HG03159 (cell line): Measurements from ENCODE around the gene PYGO2.

ENCODE experiments used
- ATAC-seq: cut with Tn5 transposase; IDR thresholded peaks from one replicate; pipeline ENCODE4 v1.9.1; 2021; ENCODE audit warnings: mild to moderate bottlenecking, moderate library complexity; ENCODE audit not compliant: unreplicated experiment

The PYGO2 gene

DNA sequence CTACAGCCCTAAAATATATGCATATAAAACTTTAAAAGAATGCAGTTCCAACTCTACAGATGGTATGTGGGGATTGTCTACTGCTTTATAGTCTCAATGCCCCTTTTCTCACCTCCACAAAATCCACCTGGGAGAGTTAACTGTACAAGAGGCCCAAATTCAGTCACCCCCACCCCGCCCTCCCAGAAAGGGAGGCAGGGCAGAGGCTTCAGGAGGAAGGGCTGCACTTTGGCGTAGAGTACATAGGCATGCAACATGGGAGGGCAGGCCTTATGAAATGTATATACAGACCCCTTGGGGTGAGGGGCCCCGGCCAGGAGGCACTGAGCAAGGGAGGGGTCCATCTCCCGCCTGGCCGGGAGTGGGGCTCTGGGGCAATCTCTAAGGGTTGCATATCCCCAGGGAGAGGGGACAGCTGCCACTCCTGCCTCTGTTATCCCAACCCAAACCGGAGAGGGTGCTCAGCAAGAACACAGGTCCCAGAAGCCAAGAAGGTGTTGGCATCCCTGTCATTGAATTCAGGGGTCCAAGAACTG is 1.3 kb upstream of the PYGO2 start:
- ATAC-seq, result no peak

DNA sequence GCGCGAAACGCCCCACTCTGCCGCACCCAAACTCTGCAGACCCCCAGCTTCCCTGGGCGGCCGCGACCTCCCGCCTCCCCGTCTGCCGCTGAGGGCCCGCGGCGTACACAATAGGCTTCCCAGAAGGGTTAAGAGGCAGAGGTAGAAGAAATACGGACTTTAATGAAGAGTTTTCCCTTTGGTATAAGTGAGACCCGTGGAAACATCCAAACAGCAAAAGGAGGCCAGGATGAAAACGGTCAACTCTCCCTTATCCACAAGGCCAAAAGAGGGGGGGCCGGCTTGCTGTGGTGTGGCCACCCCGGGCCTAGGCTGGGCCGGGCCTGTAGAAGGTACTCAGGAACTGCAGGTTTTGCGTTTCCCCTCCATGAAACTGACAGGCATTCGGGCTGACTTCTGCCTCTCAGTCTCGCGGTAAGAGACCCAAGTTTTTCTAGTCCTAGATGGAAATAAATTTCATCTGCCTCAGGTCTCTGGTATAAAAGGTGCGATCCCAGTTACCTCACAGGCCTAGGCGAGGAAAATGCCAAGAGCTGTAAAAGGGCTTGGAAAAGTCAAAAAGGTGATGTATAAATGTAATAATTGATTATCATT is 671 bp upstream of the PYGO2 start:
- ATAC-seq, result peak; percentile 14

DNA sequence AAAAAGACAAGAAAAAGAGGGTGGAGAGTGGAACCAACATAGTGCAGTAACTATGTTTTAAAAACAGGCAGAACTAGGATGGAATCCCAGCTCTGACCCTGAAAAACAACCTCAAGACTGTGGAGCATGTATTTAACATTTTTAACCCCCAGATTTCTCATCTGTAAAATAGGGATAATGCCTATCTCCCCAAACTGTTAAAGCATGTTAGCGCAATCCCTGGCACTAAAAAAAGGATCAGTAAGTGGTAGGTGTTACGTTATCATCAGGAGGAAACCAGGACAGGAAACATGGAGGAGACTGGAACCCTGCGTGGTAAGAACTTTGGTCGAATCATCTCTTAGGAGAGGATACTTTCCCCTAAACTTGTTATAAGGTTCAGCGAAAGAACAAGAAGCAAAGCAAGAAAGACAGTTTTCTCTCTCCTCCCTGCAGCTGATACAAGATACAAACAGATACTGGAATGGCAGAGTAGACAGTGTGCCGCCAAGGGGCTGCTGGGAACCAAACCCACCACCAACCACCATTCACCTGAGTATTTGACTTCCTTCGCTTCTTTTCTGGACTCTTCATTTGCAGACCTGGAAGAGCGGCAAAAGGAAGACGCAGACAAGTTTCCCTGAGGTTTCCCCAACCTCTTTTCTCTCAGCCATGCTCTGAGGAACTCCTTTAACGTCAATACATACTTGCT is 991 bp downstream of the PYGO2 start:
- ATAC-seq, result no peak

DNA sequence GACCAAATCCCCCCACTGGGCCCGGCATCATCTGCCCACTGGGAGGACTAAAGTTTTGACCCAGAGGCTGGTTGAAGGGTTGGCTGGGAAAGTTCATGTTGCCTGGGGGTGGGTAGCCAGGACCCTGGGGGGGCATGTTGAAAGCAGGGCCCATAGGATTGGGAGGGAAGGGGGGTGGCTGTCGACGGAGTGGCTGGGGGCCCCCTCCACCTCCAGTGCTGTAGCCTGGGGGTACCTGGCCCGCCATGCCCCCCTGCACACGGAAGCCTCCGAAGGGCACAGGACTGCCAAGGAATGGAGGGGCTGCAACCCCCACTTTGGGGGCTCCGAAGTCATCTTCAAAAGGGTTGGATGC is 2.2 kb downstream of the PYGO2 start:
- no peak for ATAC-seq

DNA sequence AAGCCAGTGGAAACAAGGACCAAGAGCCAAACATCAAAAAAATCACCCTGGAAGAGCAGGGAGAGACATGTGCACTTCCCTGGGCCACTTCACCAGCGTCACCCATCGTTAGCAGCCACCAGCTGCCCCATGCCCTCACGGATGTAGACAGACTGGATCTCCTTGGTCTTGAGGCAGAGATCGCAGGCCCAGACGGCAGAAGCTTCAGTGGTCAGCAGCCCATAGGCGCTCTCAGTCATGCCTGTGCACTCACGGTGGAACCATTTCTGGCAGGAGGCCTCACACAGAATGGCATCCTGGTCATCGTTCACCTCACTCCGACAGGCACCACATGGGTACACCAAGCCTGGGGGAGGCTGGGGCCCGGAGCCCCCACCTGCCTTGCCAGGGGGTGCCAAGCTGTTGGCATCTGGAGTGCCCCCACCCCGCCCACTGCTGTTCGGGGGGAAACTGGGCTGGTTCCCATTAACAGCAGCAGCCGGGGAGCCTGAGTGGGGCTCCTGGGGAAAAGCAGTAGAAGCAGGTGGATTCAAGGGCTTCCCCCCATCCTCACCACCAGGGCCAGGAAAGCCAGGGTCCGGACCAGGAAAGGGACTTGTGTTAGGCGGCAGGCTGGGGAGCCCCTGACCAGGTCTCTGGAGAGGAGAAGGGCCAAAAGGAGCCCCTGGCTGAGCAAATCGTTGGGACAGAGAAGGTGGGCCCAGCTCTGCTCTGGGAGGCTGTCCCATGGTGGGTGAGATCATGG is 2.7 kb downstream of the PYGO2 start:
- ATAC-seq, result no peak

DNA sequence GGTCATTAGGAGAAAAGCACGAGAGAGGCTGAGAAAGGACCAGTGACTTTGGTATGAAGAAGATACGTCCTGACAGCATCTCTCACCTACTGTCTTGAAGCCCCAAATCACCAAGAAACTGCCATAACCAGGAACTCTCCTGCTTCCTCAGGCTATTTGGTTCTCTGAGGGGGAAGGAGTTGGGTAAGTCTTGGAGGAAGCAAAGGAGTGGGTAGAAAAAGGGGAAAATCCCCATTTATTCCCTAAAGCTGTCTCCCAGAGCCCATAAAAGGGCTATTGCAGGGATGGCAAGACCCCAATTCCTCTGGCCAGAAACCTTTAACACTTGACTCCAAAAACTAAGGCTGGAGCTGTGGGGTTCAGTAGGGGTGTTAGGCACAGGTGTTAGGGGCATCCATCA is 3.5 kb downstream of the PYGO2 start:
- ATAC-seq, result no peak

DNA sequence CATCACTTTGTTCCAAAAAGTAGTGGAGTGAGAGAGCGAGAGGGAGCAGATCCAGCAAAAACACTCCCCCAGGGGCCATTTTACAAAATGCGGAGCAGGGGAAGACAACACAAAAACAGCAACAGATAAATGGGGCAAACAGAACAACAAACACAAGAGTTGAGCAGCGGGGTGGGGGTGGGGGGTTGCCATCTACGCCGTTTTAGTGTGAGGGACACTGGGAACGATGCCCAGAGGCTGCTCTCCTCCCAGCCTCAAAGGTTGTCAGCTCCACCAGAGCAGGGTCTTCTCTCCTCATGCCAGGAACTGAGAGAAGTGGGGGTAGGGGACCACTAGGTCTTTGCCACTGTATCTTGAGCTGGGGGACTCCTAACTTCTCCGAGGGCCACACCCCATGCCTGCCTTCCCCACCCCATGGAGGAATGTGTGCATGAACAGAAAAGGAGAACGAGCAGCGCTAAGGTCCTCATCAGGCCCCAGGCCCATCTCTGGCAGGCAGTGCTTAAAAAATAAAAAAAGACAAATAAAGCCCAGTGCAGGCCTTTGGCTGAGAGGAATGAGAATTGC is 4.4 kb downstream of the PYGO2 start:
- ATAC-seq, result no peak

DNA sequence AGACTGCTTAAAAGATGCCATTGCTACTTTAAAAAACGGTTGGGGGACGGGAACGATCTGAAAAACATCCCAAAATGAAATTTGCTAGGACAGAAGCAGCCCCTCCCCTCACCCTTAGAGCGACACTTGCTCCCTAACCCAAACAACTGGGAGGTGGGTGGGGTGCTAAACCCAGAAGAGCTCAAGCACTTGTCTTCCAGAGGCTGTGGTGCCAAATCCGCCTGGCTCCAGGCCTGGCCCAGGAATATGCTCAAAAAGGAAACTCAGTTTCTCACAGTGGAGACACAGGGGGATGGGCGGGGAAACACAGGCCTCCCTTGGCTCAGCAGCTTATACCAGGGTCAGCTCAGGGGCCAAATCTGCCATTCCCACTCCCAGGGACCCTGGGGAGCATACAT is 5.0 kb downstream of the PYGO2 start:
- ATAC-seq, result no peak

DNA sequence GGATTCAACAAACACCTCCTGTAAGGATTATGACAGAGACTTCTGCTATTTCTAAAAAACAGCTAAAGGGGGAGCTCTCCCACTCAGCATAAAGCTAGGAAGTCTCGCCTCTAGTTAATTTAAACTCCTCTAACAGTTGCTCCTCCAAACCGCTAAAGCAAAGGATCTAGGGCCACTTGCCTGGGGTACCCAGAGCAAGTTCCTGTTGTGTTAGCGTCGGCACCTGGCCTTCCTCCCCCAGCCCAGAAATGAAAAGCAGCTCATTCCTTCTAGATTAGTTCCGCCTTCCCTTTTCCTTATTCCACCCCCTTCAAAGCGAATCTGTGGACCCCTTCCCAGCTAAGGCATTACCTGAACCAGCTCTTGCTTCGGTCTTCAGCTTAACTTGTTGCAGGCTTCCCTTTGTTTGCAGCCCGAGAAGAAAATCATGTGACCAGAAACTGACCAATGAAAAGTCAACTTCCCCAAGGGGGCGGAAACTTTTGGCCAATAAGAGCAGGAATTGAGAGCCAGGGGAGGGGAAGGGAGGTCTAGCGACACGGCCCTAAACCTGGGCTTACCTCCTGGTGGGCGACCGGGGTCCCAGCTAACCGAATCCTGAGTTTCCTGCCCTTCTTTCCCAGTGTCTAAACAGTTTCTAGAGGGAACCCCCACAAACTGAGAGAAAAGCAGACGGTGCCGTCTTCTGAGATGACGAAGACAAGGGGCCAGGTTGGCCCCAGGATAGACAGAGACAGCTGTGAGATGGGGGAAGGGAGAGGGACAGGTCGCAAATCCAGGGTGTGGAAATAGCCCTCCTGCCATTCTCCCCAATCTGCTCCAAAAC is 5.7 kb downstream of the PYGO2 start, which contains the start of gene PBXIP1:
PBXIP1 (minus strand) TSS at position 382 of the 826 bp plus-strand sequence. CDS start 2,378 bp downstream, outside the sequence.
- ATAC-seq, result peak; percentile 53

DNA sequence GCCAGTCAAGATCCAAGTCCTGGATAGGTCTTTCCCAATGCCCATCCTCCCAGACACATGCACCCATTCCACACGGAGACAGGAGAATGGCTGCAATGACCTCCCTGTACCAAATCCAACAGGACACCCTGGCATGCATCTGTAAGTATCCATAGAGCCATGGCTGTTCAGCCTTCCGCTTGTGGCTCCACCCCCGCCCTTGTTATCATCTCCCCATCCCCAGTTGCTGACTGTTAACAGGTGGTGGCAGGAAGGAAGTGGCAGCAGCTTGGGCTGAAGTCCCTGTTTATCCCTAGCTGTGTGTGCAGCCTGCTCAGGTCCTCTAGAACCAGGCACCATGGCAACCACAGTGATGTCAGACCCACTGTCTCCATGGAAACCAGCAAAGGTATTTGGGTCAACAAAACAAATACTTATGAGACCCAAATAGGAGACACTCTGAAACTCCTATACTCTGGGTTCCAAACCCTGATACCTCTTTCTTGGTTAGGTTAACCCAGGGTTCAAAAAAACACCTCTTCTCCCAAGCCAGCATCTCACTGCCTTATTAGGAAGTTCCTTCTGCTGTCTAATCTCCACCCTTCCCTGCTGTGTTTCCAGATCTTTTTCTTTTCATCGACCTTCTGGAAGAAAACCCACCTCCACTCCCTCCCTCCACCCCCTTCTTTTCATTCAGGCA is 6.4 kb downstream of the PYGO2 start:
- peak; percentile 49 for ATAC-seq

DNA sequence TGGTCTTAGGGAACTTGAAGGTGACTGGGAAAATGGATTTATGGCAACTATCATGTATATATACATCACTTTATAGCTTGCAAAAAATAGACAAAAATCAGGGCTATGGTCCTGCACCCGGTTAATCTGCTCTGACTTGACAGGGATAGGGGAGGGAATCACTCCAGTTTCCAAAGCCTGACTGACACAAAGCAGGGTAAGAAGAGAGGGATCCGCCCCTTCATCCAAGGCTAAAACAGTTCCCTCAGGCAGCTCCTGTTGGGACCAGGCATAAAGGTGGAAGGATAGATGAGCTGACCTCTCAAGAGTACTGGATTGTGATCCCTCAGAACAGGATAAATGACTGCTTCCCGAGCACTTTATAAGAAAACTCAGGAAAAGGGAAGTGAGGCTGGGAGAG is 7.0 kb downstream of the PYGO2 start:
- ATAC-seq, result no peak

DNA sequence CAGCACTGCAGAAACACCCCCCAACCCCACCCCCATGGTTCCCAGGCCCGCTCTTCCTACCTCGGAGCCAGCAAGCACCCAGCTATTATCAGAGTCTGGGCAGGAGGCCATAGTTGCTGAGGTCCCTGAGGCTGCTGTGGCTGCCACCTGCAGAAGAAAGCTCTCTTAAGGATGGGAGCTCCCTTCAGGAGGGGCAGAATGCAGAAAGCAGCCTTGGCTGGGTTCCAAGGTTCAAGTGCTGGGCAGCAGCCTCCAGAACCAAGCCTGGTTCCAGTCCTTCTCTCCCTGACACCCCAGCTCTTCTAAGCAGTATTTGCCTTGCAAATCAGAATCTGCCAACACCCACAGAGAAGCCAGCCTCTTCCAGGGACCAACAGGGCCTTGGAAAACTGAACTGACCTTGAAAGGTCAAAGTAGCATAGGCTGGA is 8.0 kb downstream of the PYGO2 start:
- ATAC-seq, result no peak

DNA sequence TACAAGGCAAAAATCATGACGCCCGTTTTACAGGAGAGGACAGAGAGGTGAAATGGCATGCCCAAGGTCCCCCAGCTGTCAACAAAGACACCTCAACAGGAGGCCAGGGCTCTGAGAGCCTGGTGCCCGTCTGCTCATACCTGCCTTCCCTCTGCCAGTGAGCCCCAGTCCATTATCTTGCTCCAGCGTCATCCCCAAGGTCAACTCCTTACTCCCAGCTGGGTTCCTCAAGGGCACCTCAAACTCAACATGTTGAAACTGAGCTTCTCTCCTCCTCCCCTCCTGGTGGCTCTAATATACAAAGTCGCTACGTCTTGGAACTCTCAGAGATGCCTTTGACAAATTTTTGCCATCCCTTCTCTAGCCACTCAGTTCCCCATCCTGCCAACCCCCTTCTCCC is 8.9 kb downstream of the PYGO2 start:
- ATAC-seq, result no peak

DNA sequence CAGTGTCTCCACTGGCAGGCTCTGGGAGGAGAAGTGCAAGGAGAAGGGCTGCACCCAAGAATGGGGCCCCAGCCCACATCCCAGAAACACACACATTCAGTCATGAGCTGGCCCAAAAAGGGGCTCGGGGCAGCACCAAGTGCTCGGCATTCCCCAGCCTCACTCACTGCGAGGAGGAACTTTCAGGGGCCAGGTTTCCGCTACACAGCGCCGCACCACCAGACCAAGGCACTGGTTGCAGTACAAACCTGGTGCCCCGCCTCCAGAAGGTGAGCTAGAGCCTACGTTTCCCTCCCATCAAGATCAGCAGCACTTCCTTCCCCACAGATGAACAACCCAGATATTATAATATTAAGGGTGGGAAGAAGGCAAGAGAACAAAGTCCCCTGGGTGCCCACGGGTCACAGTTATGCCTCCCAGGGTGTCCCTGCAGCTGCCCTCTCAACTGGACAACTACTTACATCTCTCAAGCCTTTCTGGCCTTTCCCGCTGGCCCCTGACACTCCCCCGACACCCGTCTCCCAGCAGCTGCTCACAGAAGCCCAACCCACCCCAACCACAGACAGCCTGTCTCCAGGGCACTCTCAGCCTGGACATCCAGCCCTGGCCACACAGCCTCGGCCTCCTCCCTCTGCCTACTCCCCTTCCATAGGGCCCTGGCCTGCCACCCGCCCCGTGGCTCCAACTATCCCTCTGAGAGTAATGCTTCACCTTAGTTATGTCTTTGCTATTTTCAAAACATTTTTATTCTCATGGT is 9.5 kb downstream of the PYGO2 start:
- ATAC-seq, result no peak

DNA sequence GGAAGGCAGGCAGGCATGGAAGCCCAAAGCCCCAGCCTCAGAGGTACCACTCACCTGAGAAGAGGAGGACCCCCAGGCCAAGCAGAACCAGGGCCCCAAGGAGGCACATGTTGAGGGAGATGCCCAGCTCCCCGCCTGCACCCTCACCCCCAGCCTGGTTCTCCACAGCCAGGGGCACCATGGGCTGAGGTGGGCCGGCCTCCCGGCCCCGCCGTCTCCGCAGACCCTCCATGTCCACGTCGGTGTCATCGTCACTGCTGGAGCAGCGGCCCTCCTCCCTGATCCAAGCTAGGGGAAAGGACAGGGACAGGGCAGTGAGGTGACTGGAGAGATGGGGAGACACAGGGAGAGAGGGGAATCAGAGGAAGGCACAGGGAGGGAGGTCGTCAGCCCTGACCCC is 13.5 kb downstream of the PYGO2 start:
- no peak for ATAC-seq

DNA sequence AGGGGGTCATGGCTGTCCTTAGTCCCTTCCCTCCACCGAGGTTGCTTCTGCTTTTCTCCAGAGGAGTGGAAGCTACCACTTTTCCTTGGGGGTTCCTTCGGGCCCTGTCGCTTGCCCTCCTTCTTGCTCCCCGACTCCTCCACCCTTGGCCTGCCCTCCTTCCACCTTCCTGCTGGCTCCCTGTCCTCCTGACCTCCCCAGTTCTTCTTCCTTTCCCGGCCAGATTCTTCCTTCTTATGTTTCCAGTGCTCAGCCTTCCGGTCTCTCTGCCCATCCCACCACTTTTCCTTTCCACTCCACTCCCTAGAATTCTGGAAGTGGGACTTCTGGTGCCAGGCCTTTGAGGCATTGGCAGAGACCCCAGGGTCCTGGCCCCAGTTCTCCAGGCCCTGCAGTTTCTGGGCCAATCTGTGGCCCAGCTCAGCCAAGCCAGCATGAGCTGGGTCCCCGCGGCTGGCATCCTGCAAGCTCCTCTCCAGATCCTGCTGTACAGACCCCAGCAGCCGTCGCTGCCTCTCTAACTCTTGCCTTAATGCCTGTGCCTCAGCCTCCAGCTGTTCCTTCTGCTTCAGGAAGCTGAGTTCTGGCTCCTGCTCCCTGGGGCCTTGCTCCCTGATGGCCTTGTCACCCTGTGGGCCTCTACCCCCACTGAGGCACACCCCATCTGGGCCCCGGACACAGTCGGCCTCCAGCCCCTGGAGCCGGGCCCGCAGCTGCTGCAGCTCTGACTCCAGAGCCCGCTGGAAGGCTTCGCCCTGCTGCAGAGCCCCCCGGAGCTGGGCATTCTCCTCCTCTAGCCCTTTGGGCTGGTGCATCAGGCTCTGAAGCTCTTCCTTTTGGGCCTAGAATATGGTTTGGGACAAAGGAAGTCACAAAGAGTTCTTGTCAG is 15.4 kb downstream of the PYGO2 start:
- no peak for ATAC-seq

DNA sequence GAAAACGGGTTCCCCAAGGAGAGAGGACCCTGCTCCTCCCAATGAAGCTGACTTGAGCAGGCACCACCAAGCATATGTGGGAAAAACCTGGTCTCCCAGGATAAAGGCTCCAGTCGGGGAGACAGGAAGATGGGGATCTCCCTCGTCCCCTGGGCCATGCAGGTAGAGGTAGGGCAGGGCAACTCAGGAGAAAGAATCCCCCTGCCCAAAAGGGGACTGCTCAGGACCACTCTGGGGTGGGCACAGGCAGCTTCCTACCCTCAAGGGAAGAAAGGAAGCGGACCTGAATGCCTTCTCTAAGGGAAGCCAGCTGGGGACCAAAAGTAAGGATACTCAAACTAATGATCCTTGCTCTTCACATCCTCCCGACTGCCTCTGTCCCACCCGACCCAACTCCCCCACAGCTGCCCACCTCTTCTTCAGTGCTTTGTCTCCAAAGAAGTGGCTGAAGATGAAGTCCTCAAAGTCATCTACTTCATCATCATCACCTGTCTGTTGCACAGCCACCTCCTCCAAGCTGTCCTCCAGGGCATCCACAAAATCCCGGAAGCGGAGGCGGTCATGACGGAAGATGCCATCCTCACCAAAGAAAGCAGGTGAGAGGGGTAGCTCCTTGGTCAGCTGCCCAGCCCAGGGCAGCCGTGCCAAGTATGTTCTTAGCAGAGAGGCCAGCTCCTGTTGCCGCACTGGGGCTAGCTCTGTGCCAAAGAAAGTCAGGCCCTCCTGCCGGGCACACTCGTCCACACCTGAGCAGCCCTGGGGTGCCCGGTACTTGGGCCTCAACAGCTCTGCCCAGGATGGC is 16.2 kb downstream of the PYGO2 start:
- ATAC-seq, result no peak
